ENCODE data around the gene FPR3. TPM values are rescaled to one million over a fixed set of nuclear protein-coding genes. Genes with fewer than 3 reads are reported as not detected.

The FPR3 gene
- total and polyA plus RNA-seq, 2 donors (not counting 1 experiment from before 2014, with no cell fraction given) = 0.44 TPM; not detected in 1

DNA sequence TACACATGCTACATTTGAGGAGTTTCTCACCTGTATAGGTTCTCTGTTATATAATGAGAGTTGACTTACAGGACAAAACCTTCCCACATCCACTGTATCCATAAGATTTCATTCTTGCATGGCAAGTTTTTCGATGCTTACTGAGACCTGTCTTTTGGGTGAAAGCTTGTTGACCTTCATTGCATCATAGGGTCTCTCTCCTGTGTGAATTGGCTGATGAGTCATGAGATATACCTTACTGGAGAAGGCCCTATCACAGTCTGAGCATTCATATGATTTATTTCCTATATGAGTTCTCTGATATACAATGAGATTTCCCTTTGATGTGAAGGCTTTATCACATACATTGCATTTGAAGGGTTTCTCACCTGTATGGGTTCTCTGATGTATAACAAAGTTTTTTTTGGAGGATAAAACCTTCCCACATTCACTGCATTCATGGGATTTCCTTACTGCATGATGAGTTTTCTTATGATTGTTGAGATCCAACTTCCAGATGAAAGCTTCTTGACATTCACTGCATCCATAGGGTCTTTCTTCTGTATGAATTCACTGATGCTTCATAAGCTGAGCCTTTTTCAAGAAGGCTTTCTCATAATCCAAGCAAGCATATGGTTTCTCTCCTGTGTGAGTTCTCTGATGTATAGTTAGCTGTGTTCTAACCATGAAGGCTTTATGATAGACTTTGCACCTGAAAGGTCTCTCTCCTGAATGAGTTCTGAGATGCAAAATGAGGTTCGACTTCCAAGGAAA, 67.1 kb downstream of the FPR3 start:
- Histone ChIP-seq H3K27me3 (replicated peaks in 1 of 4; ENCODE audit: control extremely low read depth in 1 of 4, control insufficient read depth in 3 of 4, insufficient read depth in 4 of 4, low read length in 3 of 4) (no peaks in the 10 kb centered on the region), H2AFZ (ENCODE audit: insufficient read depth, low read depth, low read length, poor library complexity, severe bottlenecking) (no peak overlapping the region), H3K36me3 (replicated peaks in 1 of 2; ENCODE audit: control extremely low read depth in 1 of 2, control insufficient read depth in 1 of 2, extremely low read depth in 1 of 2, insufficient read depth in 2 of 2, low read length in 1 of 2) (no peaks in the 10 kb centered on the region), H3K79me2 (ENCODE audit: control insufficient read depth, insufficient read depth, low read length) (no peaks in the 10 kb centered on the region), H3K9me3 (ENCODE audit: control extremely low read depth in 1 of 3, control insufficient read depth in 2 of 3, insufficient read depth in 1 of 3, low read length in 2 of 3) (peaks cover 19 to 85% (median 41%) of the 10 kb centered on the region in 3 donors), H3K4me2 (replicated peaks; ENCODE audit: low read depth, low read length, poor library complexity, severe bottlenecking) (no peak overlapping the region), H3K4me3 (ENCODE audit: control extremely low read depth in 1 of 5, extremely low read depth in 1 of 5, insufficient read depth in 1 of 5, low read depth in 2 of 5, low read length in 4 of 5) (no peak overlapping the region), H4K20me1 (ENCODE audit: control insufficient read depth, insufficient read depth, low read length, poor library complexity, severe bottlenecking) (no peaks in the 10 kb centered on the region), H3K4me1 (ENCODE audit: control insufficient read depth in 2 of 2, insufficient read depth in 2 of 2, low read length in 2 of 2) (no peaks in the 10 kb centered on the region), H3K27ac (ENCODE audit: low read length in 2 of 2) (no peak overlapping the region), H3K9ac (ENCODE audit: low read length) (no peak overlapping the region)
- ATAC-seq (ENCODE audit: low read depth) (no peak), DNase-seq (no peak)
- TF ChIP-seq, protein P1, sequence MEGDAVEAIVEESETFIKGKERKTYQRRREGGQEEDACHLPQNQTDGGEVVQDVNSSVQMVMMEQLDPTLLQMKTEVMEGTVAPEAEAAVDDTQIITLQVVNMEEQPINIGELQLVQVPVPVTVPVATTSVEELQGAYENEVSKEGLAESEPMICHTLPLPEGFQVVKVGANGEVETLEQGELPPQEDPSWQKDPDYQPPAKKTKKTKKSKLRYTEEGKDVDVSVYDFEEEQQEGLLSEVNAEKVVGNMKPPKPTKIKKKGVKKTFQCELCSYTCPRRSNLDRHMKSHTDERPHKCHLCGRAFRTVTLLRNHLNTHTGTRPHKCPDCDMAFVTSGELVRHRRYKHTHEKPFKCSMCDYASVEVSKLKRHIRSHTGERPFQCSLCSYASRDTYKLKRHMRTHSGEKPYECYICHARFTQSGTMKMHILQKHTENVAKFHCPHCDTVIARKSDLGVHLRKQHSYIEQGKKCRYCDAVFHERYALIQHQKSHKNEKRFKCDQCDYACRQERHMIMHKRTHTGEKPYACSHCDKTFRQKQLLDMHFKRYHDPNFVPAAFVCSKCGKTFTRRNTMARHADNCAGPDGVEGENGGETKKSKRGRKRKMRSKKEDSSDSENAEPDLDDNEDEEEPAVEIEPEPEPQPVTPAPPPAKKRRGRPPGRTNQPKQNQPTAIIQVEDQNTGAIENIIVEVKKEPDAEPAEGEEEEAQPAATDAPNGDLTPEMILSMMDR (IDR thresholded peaks at IDR 0.05) = no peak
- no peak for TF ChIP-seq EZH2 (IDR thresholded peaks at IDR 0.05; ENCODE audit: borderline replicate concordance, insufficient read depth, low read depth, low read length, poor library complexity, severe bottlenecking)
- intact Hi-C loops (cut with micrococcal nuclease) = no loop called here
- Mint-ChIP-seq H3K9me3 (ENCODE audit: insufficient read depth) (peaks cover 37% of the 10 kb centered on the region), H3K27ac (no peak overlapping the region), H3K27me3 (no peaks in the 10 kb centered on the region), H3K4me3 (no peak overlapping the region), H3K4me1 (no peaks in the 10 kb centered on the region)
- POLR2A ChIA-PET = no interaction called here
- no CpG with 5 or more reads among the region's 2 CpGs for WGBS (ENCODE audit: insufficient coverage)
- CTCF ChIA-PET = interaction anchor here (0.6 kb wide), 1 partner anchor 265 kb away, joined by 3 read pairs; no protein-coding TSS in a partner anchor

DNA sequence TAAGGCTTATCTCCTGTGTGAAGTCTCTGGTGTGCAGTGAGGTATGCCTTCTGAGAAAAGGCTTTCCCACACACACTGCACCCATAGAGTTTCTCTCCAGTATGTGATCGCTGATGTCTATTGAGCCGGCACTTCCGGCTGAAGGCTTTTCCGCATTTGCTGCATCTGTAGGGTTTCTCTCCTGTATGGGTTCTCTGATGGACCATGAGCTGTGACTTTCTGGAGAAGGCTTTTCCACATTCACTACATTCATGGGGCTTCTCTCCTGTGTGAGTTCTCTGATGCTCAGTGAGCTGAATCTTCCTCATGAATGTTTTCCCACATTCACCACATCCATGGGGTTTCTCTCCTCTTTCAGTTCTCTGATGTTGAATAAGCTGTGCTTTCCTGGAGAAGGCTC, 78.1 kb downstream of the FPR3 start:
- no peak overlapping the region for H3K4me2 ChIP-seq (replicated peaks; ENCODE audit: low read depth, low read length, poor library complexity, severe bottlenecking)
- TF ChIP-seq EZH2 (IDR thresholded peaks at IDR 0.05; ENCODE audit: borderline replicate concordance, insufficient read depth, low read depth, low read length, poor library complexity, severe bottlenecking) = no peak
- TF ChIP-seq, protein P1 (IDR thresholded peaks at IDR 0.05) = no peak
- H3K9me3 Mint-ChIP-seq (ENCODE audit: insufficient read depth) = peaks cover 56% of the 10 kb centered on the region
- POLR2A ChIA-PET = no interaction called here
- no peak overlapping the region for H3K27ac ChIP-seq (ENCODE audit: low read length in 2 of 2)
- H3K79me2 ChIP-seq (ENCODE audit: control insufficient read depth, insufficient read depth, low read length) = no peaks in the 10 kb centered on the region
- no peak overlapping the region for H3K9ac ChIP-seq (ENCODE audit: low read length)
- H3K4me3 Mint-ChIP-seq = no peak overlapping the region
- no peaks in the 10 kb centered on the region for H3K27me3 ChIP-seq (replicated peaks in 1 of 4; ENCODE audit: control extremely low read depth in 1 of 4, control insufficient read depth in 3 of 4, insufficient read depth in 4 of 4, low read length in 3 of 4)
- no peak overlapping the region for H2AFZ ChIP-seq (ENCODE audit: insufficient read depth, low read depth, low read length, poor library complexity, severe bottlenecking)
- H3K36me3 ChIP-seq (replicated peaks in 1 of 2; ENCODE audit: control extremely low read depth in 1 of 2, control insufficient read depth in 1 of 2, extremely low read depth in 1 of 2, insufficient read depth in 2 of 2, low read length in 1 of 2) = peaks cover 16 to 49% of the 10 kb centered on the region in 2 experiments
- no peaks in the 10 kb centered on the region for H3K4me1 ChIP-seq (ENCODE audit: control insufficient read depth in 2 of 2, insufficient read depth in 2 of 2, low read length in 2 of 2)
- H3K4me3 ChIP-seq (ENCODE audit: control extremely low read depth in 1 of 5, extremely low read depth in 1 of 5, insufficient read depth in 1 of 5, low read depth in 2 of 5, low read length in 4 of 5) = peak overlapping the region in 1 of 5 experiments; percentile 34
- ATAC-seq (ENCODE audit: low read depth) (no peak), DNase-seq (no peak)
- CTCF ChIA-PET = no interaction called here
- no CpG with 5 or more reads among the region's 4 CpGs for WGBS (ENCODE audit: insufficient coverage)
- peaks cover 26 to 84% (median 60%) of the 10 kb centered on the region in 3 donors for H3K9me3 ChIP-seq (ENCODE audit: control extremely low read depth in 1 of 3, control insufficient read depth in 2 of 3, insufficient read depth in 1 of 3, low read length in 2 of 3)
- no peaks in the 10 kb centered on the region for H4K20me1 ChIP-seq (ENCODE audit: control insufficient read depth, insufficient read depth, low read length, poor library complexity, severe bottlenecking)
- H3K4me1 Mint-ChIP-seq = no peaks in the 10 kb centered on the region
- H3K27me3 Mint-ChIP-seq = no peaks in the 10 kb centered on the region
- H3K27ac Mint-ChIP-seq = no peak overlapping the region
- intact Hi-C loops (cut with micrococcal nuclease) = no loop called here
